ENCODE measurements around the gene CDX1.

CDX1 gene

GRCh38 chr5:150172145-150172544, 5.6 kb downstream of the CDX1 start:
- no peak for FAIRE-seq
- no peak for TF ChIP-seq CTCF (IDR thresholded peaks at IDR 0.05; ENCODE audit: insufficient read depth, missing control alignments)
- DNase-seq (ENCODE audit: insufficient read length, low spot score): no peak

GRCh38 chr5:150172556-150172955, 6.0 kb downstream of the CDX1 start:
- no peak for TF ChIP-seq CTCF (IDR thresholded peaks at IDR 0.05; ENCODE audit: insufficient read depth, missing control alignments)
- DNase-seq (ENCODE audit: insufficient read length, low spot score) (no peak), FAIRE-seq (no peak)

DNA sequence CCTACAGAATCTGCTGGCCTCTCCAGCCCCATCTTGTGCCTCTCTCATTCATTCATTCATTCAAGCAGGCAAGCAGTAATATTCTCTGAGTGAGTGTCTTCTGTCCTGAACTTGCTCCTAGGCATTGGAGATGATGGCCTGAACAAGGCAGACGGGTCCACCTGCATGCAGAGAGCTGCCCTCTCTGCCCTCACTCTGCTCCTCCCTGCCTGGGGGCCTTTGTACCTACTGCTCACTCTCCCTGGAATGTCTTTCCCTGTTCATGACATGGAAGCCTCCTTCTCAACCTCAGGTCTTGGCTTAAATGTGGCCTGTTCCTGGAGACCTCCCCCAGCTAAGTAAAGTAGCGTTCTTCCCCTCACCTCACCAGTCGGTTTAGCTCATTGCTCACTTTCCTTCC, 6.6 kb downstream of the CDX1 start:
- DNase-seq (ENCODE audit: insufficient read length, low spot score) (no peak), FAIRE-seq (no peak)
- no peak for TF ChIP-seq CTCF (IDR thresholded peaks at IDR 0.05; ENCODE audit: insufficient read depth, missing control alignments)

DNA sequence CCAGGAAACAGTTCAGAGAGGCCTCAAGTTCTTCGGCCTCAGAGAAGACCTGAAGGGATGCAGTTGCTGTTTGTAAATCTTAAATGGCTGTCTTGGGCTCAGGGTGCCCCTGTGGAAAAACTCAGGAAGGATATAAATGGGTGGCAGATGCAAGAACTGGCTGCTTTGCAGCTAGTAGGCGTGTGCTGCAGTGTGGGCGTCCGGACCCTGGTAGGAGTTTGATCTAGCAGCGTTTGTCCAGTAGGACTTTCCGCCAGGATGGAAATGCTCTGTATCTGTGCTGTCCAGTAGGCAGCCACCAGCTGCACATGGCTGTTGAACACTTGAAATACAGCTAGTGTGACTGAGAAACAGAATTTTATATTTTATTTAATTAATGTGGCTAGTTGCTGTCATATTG, 7.7 kb downstream of the CDX1 start:
- TF ChIP-seq CTCF (IDR thresholded peaks at IDR 0.05; ENCODE audit: insufficient read depth, missing control alignments): no peak
- FAIRE-seq (no peak), DNase-seq (ENCODE audit: insufficient read length, low spot score) (no peak)

DNA sequence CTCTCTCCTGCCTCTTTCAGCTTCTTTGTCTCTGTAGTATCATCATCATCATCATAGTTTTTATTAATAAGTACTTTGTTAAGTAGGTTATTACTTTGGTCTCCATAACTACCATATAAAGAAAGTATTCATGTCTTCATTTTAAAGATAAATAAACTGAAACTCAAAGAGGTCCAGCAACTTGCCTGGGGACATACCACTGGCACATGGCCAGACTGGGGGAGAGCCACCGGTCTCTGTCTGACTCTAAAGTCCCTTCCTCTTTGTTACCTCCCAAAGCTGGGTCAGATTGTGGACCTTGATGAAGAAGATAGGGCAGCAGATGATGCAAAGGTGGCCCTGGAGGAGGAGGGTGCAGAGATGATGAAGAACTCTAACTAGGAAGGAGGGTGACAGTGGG, 8.5 kb downstream of the CDX1 start:
- no peak for TF ChIP-seq CTCF (IDR thresholded peaks at IDR 0.05; ENCODE audit: insufficient read depth, missing control alignments)
- DNase-seq (ENCODE audit: insufficient read length, low spot score): no peak
- FAIRE-seq: no peak

- no peak for DNase-seq (ENCODE audit: insufficient read length, low spot score)
- FAIRE-seq: no peak
- TF ChIP-seq CTCF (IDR thresholded peaks at IDR 0.05; ENCODE audit: insufficient read depth, missing control alignments): peak; percentile 34
Observed at GRCh38 chr5:150175536-150175935, 9.0 kb downstream of the CDX1 start.

- DNase-seq (ENCODE audit: insufficient read length, low spot score) (no peak), FAIRE-seq (no peak)
Observed at GRCh38 chr5:150176745-150177477, 10.3 kb downstream of the CDX1 start.

More at GRCh38 chr5:150176745-150177477, 10.3 kb downstream of the CDX1 start:
- TF ChIP-seq CTCF (IDR thresholded peaks at IDR 0.05; ENCODE audit: insufficient read depth, missing control alignments): no peak

All from D721Med (cell line).